SK-N-SH (cell line): ENCODE measurements around the gene ABR. TPM values are rescaled to one million over a fixed set of nuclear protein-coding genes. Genes with fewer than 3 reads are reported as not detected.

Experiments
- CTCF ChIA-PET: fragments of 300-600, 350-600 bp; formaldehyde crosslinking; extraction: SDS; loops from one replicate; lab custom pipeline; 2021; lab: Yijun Ruan, JAX
- POLR2A ChIA-PET: fragments of 350-600 bp; sonication (Branson Sonifier 250); formaldehyde crosslinking; extraction: SDS; loops from one replicate; lab custom pipeline; 2020; ENCODE audit warnings: antibody characterized with exemption, inconsistent platforms; lab: Yijun Ruan, JAX
- DNase-seq: peaks from one replicate; pipeline ENCODE4 v3.0.0; 2012
- H2AFZ ChIP-seq: fragments of 200-600 bp; sonication (generic); 2 replicates; pipeline ENCODE4 v1.8.1; 2016; ENCODE audit warnings: antibody characterized with exemption, mild to moderate bottlenecking, low read depth
- H3F3A ChIP-seq: fragments of 200-600 bp; sonication (generic); replicated peaks from 2 replicates; pipeline ENCODE3; 2016; ENCODE audit warnings: antibody characterized with exemption, mild to moderate bottlenecking; ENCODE audit not compliant: insufficient read depth
- H3K27ac ChIP-seq, 2 experiments: fragments of 200-500 bp in 1 of 2; fragments of 200-600 bp in 1 of 2; sonication (Bioruptor generic) in 1 of 2; sonication (generic), shearing (Covaris generic) in 1 of 2; 2 replicates each; pipeline versions ENCODE4 v1.5.1 to v1.6.1; 2014 to 2016; ENCODE audit warnings: low read depth in 2 of 2, inconsistent platforms in 1 of 2, low read length in 1 of 2, mild to moderate bottlenecking in 1 of 2, mixed read lengths in 1 of 2
- H3K27me3 ChIP-seq: fragments of 200-600 bp; sonication (generic), shearing (Covaris generic); 2 replicates; pipeline ENCODE4 v1.6.1; 2016; ENCODE audit warnings: mixed run types; ENCODE audit not compliant: insufficient read depth
- H3K36me3 ChIP-seq, 2 experiments: fragments of 200-500 bp in 1 of 2; fragments of 200-600 bp in 1 of 2; sonication (Bioruptor generic) in 1 of 2; sonication (generic) in 1 of 2; replicated peaks in 1 of 2; 2 replicates each; pipeline versions ENCODE3 to v1.5.1; 2014 to 2016; ENCODE audit warnings: low read length in 1 of 2, mild to moderate bottlenecking in 1 of 2; ENCODE audit not compliant: insufficient read depth in 2 of 2, control insufficient read depth in 1 of 2
- H3K4me1 ChIP-seq, 2 experiments: fragments of 200-500 bp in 1 of 2; fragments of 200-600 bp in 1 of 2; sonication (Bioruptor generic) in 1 of 2; sonication (generic), shearing (Covaris generic) in 1 of 2; 2 replicates each; pipeline versions ENCODE4 v1.5.1 to v1.6.1; 2014 to 2016; ENCODE audit warnings: low read depth in 1 of 2, low read length in 1 of 2, mixed run types in 1 of 2; ENCODE audit not compliant: insufficient read depth in 2 of 2, control insufficient read depth in 1 of 2
- H3K4me2 ChIP-seq: fragments of 200-600 bp; sonication (generic), shearing (Covaris generic); 2 replicates; pipeline ENCODE4 v1.6.1; 2017; ENCODE audit warnings: mixed run types
- H3K4me3 ChIP-seq, 2 experiments: fragments of 200-500 bp in 1 of 2; fragments of 200-600 bp in 1 of 2; sonication (Bioruptor generic) in 1 of 2; sonication (generic), shearing (Covaris generic) in 1 of 2; 2 replicates each; pipeline versions ENCODE4 v1.5.1 to v1.8.1; 2014 to 2016; ENCODE audit warnings: low read depth in 2 of 2, inconsistent platforms in 1 of 2, low read length in 1 of 2, mild to moderate bottlenecking in 1 of 2, mixed read lengths in 1 of 2, moderate library complexity in 1 of 2
- H3K79me2 ChIP-seq: fragments of 200-600 bp; sonication (generic); 2 replicates; pipeline ENCODE4 v1.8.1; 2017; ENCODE audit warnings: mild to moderate bottlenecking; ENCODE audit not compliant: insufficient read depth
- H3K9ac ChIP-seq: fragments of 200-600 bp; sonication (generic); 2 replicates; pipeline ENCODE4 v1.6.1; 2017; ENCODE audit warnings: mixed run types
- H3K9me2 ChIP-seq: fragments of 200-600 bp; sonication (generic); 2 replicates; pipeline ENCODE4 v1.6.1; 2017; ENCODE audit warnings: mixed run types
- H3K9me3 ChIP-seq: fragments of 200-600 bp; sonication (generic); 2 replicates; pipeline ENCODE4 v1.6.1; 2017; ENCODE audit warnings: mixed run types, mild to moderate bottlenecking, moderate library complexity
- H4K20me1 ChIP-seq: fragments of 200-600 bp; sonication (generic); 2 replicates; pipeline ENCODE4 v1.6.1; 2017; ENCODE audit warnings: mild to moderate bottlenecking, mixed run types; ENCODE audit not compliant: insufficient read depth
- FOXJ3 ChIP-seq: sonication (generic); formaldehyde crosslinking; IDR thresholded peaks from 2 replicates; pipeline ENCODE4 v1.5.1; 2020; ENCODE audit warnings: mild to moderate bottlenecking, missing genetic modification reagents
- FOXM1 ChIP-seq: IDR thresholded peaks from 2 replicates; pipeline ENCODE4 v1.4.0; 2012; ENCODE audit warnings: low read depth, mild to moderate bottlenecking
- GABPA ChIP-seq: IDR thresholded peaks from 2 replicates; pipeline ENCODE4 v1.4.0; 2012; ENCODE audit warnings: low read depth, mild to moderate bottlenecking
- GATA2 ChIP-seq: sonication (generic); formaldehyde crosslinking; IDR thresholded peaks from 2 replicates; pipeline ENCODE4 v1.5.0; 2020; ENCODE audit warnings: mild to moderate bottlenecking, missing genetic modification reagents
- JUND ChIP-seq: IDR thresholded peaks from 2 replicates; pipeline ENCODE4 v1.4.0; 2012
- MAX ChIP-seq: IDR thresholded peaks from 2 replicates; pipeline ENCODE4 v1.4.0; 2012; ENCODE audit warnings: low read depth
- NFIC ChIP-seq: IDR thresholded peaks from 2 replicates; pipeline ENCODE4 v1.4.0; 2012; ENCODE audit warnings: borderline replicate concordance
- NRF1 ChIP-seq: IDR thresholded peaks from 2 replicates; pipeline ENCODE4 v1.6.1; 2012; ENCODE audit warnings: low read depth, mild to moderate bottlenecking, low read length
- POLR2AphosphoS5 ChIP-seq: IDR thresholded peaks from 2 replicates; pipeline ENCODE4 v1.6.1; 2012; ENCODE audit warnings: low read depth, low read length
- RAD21 ChIP-seq: IDR thresholded peaks from 2 replicates; pipeline ENCODE4 v1.6.1; 2012; ENCODE audit warnings: mild to moderate bottlenecking, low read length
- RFX5 ChIP-seq: IDR thresholded peaks from 2 replicates; pipeline ENCODE4 v1.6.1; 2012; ENCODE audit warnings: mild to moderate bottlenecking, improper control_type of control experiment, low read length
- RXRA ChIP-seq: IDR thresholded peaks from 2 replicates; pipeline ENCODE4 v1.4.0; 2012; ENCODE audit warnings: low read depth, mild to moderate bottlenecking, borderline replicate concordance
- SMC3 ChIP-seq: IDR thresholded peaks from 2 replicates; pipeline ENCODE4 v1.6.1; 2012; ENCODE audit warnings: low read depth, low read length, improper control_type of control experiment
- TCF12 ChIP-seq: IDR thresholded peaks from 2 replicates; pipeline ENCODE4 v1.4.0; 2012
- TEAD4 ChIP-seq: IDR thresholded peaks from 2 replicates; pipeline ENCODE4 v1.4.0; 2012; ENCODE audit warnings: mild to moderate bottlenecking, borderline replicate concordance; ENCODE audit not compliant: insufficient read depth
- WGBS: methylation state at CpG from one replicate; pipeline ENCODE4 v1.1.6; 2017; ENCODE audit warnings: low lambda C conversion rate; 5-methylcytosine and 5-hydroxymethylcytosine counted together
- polyA plus RNA-seq, 3 experiments: library from polyadenylated mRNA; depleted of rRNA; stranded (reverse); fragments of >200 nt; gene quantifications; 2 replicates each; pipeline ENCODE4 v1.2.3, GENCODE V29; 2012
- TF ChIP-seq, protein P1 (sequence below): IDR thresholded peaks from 2 replicates; pipeline ENCODE4 v1.4.0; 2012; ENCODE audit warnings: low read depth, borderline replicate concordance
- TF ChIP-seq, protein P2 (sequence below): fragments of 150-350 bp; IDR thresholded peaks from 2 replicates; pipeline ENCODE4 v1.6.1; 2016; ENCODE audit warnings: mild to moderate bottlenecking, low read depth, low read length
- TF ChIP-seq, protein P3 (sequence below): IDR thresholded peaks from 2 replicates; pipeline ENCODE4 v1.4.0; 2012; ENCODE audit warnings: low read depth, borderline replicate concordance

ABR gene
- polyA plus RNA-seq, 1 of the 3 experiments (the other 2 are of a cell fraction) = 117 TPM

DNA sequence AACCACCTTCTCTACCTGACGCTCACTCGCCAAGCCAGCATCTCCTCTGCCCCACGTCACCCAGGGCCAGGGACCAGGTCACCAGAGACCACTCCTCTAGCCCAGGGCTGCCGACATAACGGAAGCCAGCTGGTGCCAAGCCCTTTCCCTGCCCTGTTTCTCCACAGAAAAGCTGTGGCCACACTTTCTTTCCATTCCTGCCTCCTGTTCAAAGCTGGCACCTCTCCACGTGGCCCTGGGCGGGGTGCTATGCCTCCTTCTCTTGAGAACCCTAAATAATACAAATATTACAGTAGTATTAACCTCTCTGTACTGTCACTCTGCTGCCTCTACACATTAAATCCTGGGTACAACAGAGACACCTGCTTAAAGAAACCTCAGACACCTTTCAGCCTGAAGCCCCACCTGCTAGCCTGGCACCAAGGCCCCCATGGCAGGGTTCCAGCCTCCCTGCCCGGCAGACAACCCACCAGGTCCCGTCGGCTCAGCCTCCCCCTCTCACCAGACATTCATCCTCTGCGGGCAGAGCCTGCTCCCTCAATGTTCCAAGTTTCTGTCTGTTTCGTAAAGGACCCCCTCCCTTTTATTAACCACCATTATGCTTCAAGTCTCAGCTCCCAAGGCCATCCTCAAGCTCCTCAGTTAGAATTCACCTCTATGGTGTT lies 120.5 kb downstream of the ABR start:
- DNase-seq = no peak
- 95% methylated on average over 12 of the region's 12 CpGs for WGBS

More for the DNA sequence above, 120.5 kb downstream of the ABR start:
- TF ChIP-seq NRF1 = no peak
- no peak for TF ChIP-seq FOXJ3 (CRISPR knock-in tag)
- TF ChIP-seq JUND = no peak
- TF ChIP-seq, protein P1, sequence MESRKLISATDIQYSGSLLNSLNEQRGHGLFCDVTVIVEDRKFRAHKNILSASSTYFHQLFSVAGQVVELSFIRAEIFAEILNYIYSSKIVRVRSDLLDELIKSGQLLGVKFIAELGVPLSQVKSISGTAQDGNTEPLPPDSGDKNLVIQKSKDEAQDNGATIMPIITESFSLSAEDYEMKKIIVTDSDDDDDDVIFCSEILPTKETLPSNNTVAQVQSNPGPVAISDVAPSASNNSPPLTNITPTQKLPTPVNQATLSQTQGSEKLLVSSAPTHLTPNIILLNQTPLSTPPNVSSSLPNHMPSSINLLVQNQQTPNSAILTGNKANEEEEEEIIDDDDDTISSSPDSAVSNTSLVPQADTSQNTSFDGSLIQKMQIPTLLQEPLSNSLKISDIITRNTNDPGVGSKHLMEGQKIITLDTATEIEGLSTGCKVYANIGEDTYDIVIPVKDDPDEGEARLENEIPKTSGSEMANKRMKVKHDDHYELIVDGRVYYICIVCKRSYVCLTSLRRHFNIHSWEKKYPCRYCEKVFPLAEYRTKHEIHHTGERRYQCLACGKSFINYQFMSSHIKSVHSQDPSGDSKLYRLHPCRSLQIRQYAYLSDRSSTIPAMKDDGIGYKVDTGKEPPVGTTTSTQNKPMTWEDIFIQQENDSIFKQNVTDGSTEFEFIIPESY = no peak
- TF ChIP-seq SMC3 = no peak
- TF ChIP-seq, protein P2, sequence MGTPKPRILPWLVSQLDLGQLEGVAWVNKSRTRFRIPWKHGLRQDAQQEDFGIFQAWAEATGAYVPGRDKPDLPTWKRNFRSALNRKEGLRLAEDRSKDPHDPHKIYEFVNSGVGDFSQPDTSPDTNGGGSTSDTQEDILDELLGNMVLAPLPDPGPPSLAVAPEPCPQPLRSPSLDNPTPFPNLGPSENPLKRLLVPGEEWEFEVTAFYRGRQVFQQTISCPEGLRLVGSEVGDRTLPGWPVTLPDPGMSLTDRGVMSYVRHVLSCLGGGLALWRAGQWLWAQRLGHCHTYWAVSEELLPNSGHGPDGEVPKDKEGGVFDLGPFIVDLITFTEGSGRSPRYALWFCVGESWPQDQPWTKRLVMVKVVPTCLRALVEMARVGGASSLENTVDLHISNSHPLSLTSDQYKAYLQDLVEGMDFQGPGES = no peak
- no peak for TF ChIP-seq NFIC
- no peak for TF ChIP-seq GABPA
- TF ChIP-seq RFX5 = no peak
- no peak for TF ChIP-seq TEAD4
- TF ChIP-seq GATA2 (CRISPR knock-in tag) = no peak
- TF ChIP-seq MAX = no peak
- TF ChIP-seq FOXM1 = no peak
- TF ChIP-seq RAD21 = no peak
- TF ChIP-seq TCF12 = no peak
- TF ChIP-seq, protein P3, sequence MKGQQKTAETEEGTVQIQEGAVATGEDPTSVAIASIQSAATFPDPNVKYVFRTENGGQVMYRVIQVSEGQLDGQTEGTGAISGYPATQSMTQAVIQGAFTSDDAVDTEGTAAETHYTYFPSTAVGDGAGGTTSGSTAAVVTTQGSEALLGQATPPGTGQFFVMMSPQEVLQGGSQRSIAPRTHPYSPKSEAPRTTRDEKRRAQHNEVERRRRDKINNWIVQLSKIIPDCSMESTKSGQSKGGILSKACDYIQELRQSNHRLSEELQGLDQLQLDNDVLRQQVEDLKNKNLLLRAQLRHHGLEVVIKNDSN = no peak
- TF ChIP-seq POLR2AphosphoS5 = no peak
- no peak for TF ChIP-seq RXRA
- TF ChIP-seq, all 33 proteins: peak for 0
- no peak overlapping the region for H2AFZ ChIP-seq
- no peak overlapping the region for H3K4me3 ChIP-seq
- H3F3A ChIP-seq = peaks cover 14% of the 10 kb centered on the region
- no peaks in the 10 kb centered on the region for H3K9me3 ChIP-seq
- H3K36me3 ChIP-seq = peaks cover 32 to 38% of the 10 kb centered on the region in 2 experiments
- no peaks in the 10 kb centered on the region; a peak in 1 of 4 replicates for H3K4me1 ChIP-seq
- ChIA-PET POLR2A (no interaction called here), CTCF (interaction anchor here (0.8 to 1.8 kb wide), 6 partner anchors 12 to 128 kb away, joined by 3 to 10 read pairs (median 4); no protein-coding TSS in a partner anchor)
- H3K27ac ChIP-seq = no peak overlapping the region
- 0 out of 2 replicates have a peak, but pooled peaks cover 4% of the 10 kb centered on the region for H3K79me2 ChIP-seq
- peaks cover 39% of the 10 kb centered on the region; the same call in 1 of the 2 replicates for H4K20me1 ChIP-seq
- H3K9me2 ChIP-seq = no peaks in the 10 kb centered on the region
- H3K4me2 ChIP-seq = no peak overlapping the region
- no peak overlapping the region for H3K9ac ChIP-seq
- no peaks in the 10 kb centered on the region for H3K27me3 ChIP-seq
